Measurements from ENCODE around the gene KRT78. TPM values are rescaled to one million over a fixed set of nuclear protein-coding genes. Genes with fewer than 3 reads are reported as not detected.

Gene KRT78
- polyA plus RNA-seq, 2 of the 4 experiments (the other 2 are of a cell fraction): 0.09 to 0.12 TPM

- no peak for FAIRE-seq
- Histone ChIP-seq H3K4me2 (no peak overlapping the region), H3K4me1 (peaks cover 41% of the 10 kb centered on the region), H3K4me3 (no peak overlapping the region), H3K9me3 (no peaks in the 10 kb centered on the region), H3K27ac (peak overlapping the region; percentile 14 to 48; a peak in 4 of 6 replicates)
- ChIA-PET CTCF (interaction anchor here (0.9 to 20.5 kb wide), 8 partner anchors 12 to 752 kb away, joined by 3 to 440 read pairs (median 10); partner anchors contain the start of gene KRT8), POLR2A (interaction anchor here (0.9 to 1.2 kb wide), 2 partner anchors 11 to 13 kb away, joined by 3 to 4 read pairs; partner anchors contain the start of gene KRT8)
- TF ChIP-seq CEBPB (IDR thresholded peaks at IDR 0.05) (no peak), MAZ (IDR thresholded peaks at IDR 0.05; ENCODE audit: borderline replicate concordance, low read depth, low read length) (no peak), NR3C1 (IDR thresholded peaks at IDR 0.05) (no peak), HOXA7 (CRISPR knock-in tag; IDR thresholded peaks at IDR 0.05) (0 out of 2 replicates have a peak, but pooled peaks have one; percentile 14), HMGXB4 (CRISPR knock-in tag; IDR thresholded peaks at IDR 0.05; ENCODE audit: borderline replicate concordance) (peak; percentile 47; the same call in 1 of the 2 replicates), ZNF302 (CRISPR knock-in tag; IDR thresholded peaks at IDR 0.05) (no peak), HDAC2 (IDR thresholded peaks at IDR 0.05) (no peak), REST (IDR thresholded peaks at IDR 0.05) (peak; percentile 16; the same call in 1 of the 2 replicates), TP53 (CRISPR knock-in tag; IDR thresholded peaks at IDR 0.05) (peak; percentile 57; the same call in 1 of the 2 replicates), FOSB (CRISPR knock-in tag; IDR thresholded peaks at IDR 0.05) (peak; percentile 25; the same call in 1 of the 2 replicates), POLR2AphosphoS2 (conservative IDR thresholded peaks at IDR 0.05; ENCODE audit: low read length) (peak; percentile 100)
- DNase-seq (ENCODE audit: low read depth in 1 of 2, low spot score in 1 of 2): peak in 1 of 2 experiments; percentile 44
- WGBS (ENCODE audit: missing lambda C conversion rate): 85% methylated on average over 7 of the region's 7 CpGs
- ATAC-seq: no peak
Observed at GRCh38 chr12:52892207-52892852, 43.5 kb upstream of the KRT78 start.

GRCh38 chr12:52891044-52891443 lies 42.2 kb upstream of the KRT78 start:
- no peaks in the 10 kb centered on the region for H3K9me3 ChIP-seq
- FAIRE-seq: no peak
- 0 out of 6 replicates have a peak overlapping the region, but pooled peaks of 1 of the 2 experiments have one; percentile 17 for H3K27ac ChIP-seq
- ChIA-PET CTCF (interaction anchor here (0.8 to 20.5 kb wide), 4 partner anchors 10 to 89 kb away, joined by 3 to 440 read pairs (median 168); no protein-coding TSS in a partner anchor), POLR2A (no interaction called here)
- H3K4me1 ChIP-seq: peaks cover 33% of the 10 kb centered on the region
- 53% methylated on average over 2 of the region's 2 CpGs for WGBS (ENCODE audit: missing lambda C conversion rate)
- no peak for ATAC-seq
- DNase-seq (ENCODE audit: low read depth in 1 of 2, low spot score in 1 of 2): peak in 1 of 2 experiments; percentile 31
- no peak overlapping the region for H3K4me3 ChIP-seq
- H3K4me2 ChIP-seq: no peak overlapping the region
- no peak for TF ChIP-seq SREBF2 (IDR thresholded peaks at IDR 0.05)
- no peak for TF ChIP-seq CHD4 (IDR thresholded peaks at IDR 0.05; ENCODE audit: borderline replicate concordance)
- TF ChIP-seq USF2 (IDR thresholded peaks at IDR 0.05): no peak
- no peak for TF ChIP-seq KDM5A (IDR thresholded peaks at IDR 0.05)
- no peak for TF ChIP-seq CBX2 (IDR thresholded peaks at IDR 0.05; ENCODE audit: borderline replicate concordance, low read depth)
- TF ChIP-seq HDAC2 (IDR thresholded peaks at IDR 0.05): no peak
- TF ChIP-seq POLR2AphosphoS2 (conservative IDR thresholded peaks at IDR 0.05; ENCODE audit: low read length): peak; percentile 98
- TF ChIP-seq RNF2 (IDR thresholded peaks at IDR 0.05; ENCODE audit: borderline replicate concordance, low read depth): no peak
- TF ChIP-seq RARB (CRISPR knock-in tag; IDR thresholded peaks at IDR 0.05): 0 out of 2 replicates have a peak, but pooled peaks have one; percentile 35
- no peak for TF ChIP-seq NPAS2 (CRISPR knock-in tag; IDR thresholded peaks at IDR 0.05; ENCODE audit: borderline replicate concordance)
- peak; percentile 55; the same call in 1 of the 2 replicates for TF ChIP-seq EHF (CRISPR knock-in tag; IDR thresholded peaks at IDR 0.05)
- no peak for TF ChIP-seq HEYL (CRISPR knock-in tag; IDR thresholded peaks at IDR 0.05)
- no peak for TF ChIP-seq MAX (IDR thresholded peaks at IDR 0.05)
- no peak for TF ChIP-seq HOXB13 (CRISPR knock-in tag; IDR thresholded peaks at IDR 0.05; ENCODE audit: low read depth)
- TF ChIP-seq EP300 (IDR thresholded peaks at IDR 0.05): no peak
- no peak for TF ChIP-seq HOXB5 (CRISPR knock-in tag; IDR thresholded peaks at IDR 0.05)
- TF ChIP-seq FOSL2 (IDR thresholded peaks at IDR 0.05): no peak
- no peak for TF ChIP-seq FOSL2 (CRISPR knock-in tag; IDR thresholded peaks at IDR 0.05)
- no peak for TF ChIP-seq RFX5 (IDR thresholded peaks at IDR 0.05)
- no peak for TF ChIP-seq ELK1 (IDR thresholded peaks at IDR 0.05; ENCODE audit: low read depth, low read length)
- TF ChIP-seq NFE2L2 (conservative IDR thresholded peaks at IDR 0.05; ENCODE audit: low read length): no peak
- no peak for TF ChIP-seq NR3C1 (IDR thresholded peaks at IDR 0.05)
- TF ChIP-seq ZNF302 (CRISPR knock-in tag; IDR thresholded peaks at IDR 0.05): no peak

All from A549 (cell line).